Measurements from ENCODE around the gene TMEM91. TPM values are rescaled to one million over a fixed set of nuclear protein-coding genes. Genes with fewer than 3 reads are reported as not detected.
A peak's percentile ranks its signal among the peaks of the same experiment; 100 is the strongest.

The TMEM91 gene
- total and polyA plus RNA-seq, 9 of the 15 experiments (the other 6 are each of a cell fraction or from before 2014, with no cell fraction given) = 1.2 to 5.2 (median 2.7) TPM

DNA sequence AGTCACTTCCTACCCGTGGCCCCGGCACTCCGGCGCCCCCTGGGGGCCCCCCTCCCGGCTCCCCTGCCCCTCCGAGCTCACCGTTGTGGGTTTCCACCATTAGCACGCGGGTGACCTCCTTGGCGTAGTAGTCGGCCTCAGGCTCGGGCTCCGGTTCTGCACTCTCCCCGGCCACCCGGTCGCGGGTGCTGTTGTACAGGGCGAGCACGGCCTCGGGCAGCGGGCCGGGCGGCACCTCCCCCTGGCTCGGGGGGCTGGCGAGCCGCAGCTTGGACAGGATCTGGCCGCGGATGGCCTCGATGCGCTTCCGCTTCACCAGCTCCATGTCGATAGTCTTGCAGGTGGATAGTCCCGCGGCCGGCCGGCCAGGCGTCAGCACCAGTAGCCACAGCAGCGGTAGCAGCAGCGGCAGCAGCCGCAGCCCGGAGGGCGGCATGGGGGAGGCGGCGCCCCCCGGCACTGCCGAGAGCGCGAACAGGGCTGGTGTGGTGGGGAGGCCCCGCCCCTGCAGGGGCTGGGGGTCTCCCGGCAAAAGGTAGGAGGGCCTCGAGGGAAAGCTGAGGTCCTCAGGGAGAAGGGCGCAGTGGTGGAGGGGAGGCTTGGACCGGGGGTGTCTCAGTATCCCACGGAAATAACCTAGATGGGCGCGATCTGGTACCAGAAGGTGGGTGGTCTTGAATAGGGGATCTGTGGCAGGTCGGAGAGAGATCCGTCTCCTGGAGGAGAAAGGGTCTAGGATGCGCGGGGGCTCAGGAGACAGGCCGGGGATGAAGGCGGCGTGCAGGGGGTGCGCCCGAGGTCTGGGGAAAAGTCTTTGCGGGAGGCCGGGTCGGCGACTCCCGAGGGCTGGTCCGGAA lies 23.5 kb upstream of the TMEM91 start (continued):
- no peak for TF ChIP-seq ZNF175 (CRISPR knock-in tag; IDR thresholded peaks at IDR 0.05; ENCODE audit: low read depth)
- TF ChIP-seq SPI1 (IDR thresholded peaks at IDR 0.05; ENCODE audit: borderline replicate concordance, low read depth, low read length) = no peak
- no peak for TF ChIP-seq ZFPM2 (CRISPR knock-in tag; IDR thresholded peaks at IDR 0.05)
- TF ChIP-seq TCFL5 (CRISPR knock-in tag; conservative IDR thresholded peaks at IDR 0.05) = no peak
- TF ChIP-seq ZNF778 (CRISPR knock-in tag; IDR thresholded peaks at IDR 0.05) = no peak
- TF ChIP-seq, protein P1, sequence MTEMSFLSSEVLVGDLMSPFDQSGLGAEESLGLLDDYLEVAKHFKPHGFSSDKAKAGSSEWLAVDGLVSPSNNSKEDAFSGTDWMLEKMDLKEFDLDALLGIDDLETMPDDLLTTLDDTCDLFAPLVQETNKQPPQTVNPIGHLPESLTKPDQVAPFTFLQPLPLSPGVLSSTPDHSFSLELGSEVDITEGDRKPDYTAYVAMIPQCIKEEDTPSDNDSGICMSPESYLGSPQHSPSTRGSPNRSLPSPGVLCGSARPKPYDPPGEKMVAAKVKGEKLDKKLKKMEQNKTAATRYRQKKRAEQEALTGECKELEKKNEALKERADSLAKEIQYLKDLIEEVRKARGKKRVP (CRISPR knock-in tag; IDR thresholded peaks at IDR 0.05) = no peak
- TF ChIP-seq DIDO1 (tag; IDR thresholded peaks at IDR 0.05; ENCODE audit: low read depth) = no peak
- TF ChIP-seq PHF8 (IDR thresholded peaks at IDR 0.05; ENCODE audit: borderline replicate concordance, low read length) = peak; percentile 44; the same call in 1 of the 2 replicates
- TF ChIP-seq, protein P2, sequence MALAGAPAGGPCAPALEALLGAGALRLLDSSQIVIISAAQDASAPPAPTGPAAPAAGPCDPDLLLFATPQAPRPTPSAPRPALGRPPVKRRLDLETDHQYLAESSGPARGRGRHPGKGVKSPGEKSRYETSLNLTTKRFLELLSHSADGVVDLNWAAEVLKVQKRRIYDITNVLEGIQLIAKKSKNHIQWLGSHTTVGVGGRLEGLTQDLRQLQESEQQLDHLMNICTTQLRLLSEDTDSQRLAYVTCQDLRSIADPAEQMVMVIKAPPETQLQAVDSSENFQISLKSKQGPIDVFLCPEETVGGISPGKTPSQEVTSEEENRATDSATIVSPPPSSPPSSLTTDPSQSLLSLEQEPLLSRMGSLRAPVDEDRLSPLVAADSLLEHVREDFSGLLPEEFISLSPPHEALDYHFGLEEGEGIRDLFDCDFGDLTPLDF (CRISPR knock-in tag; IDR thresholded peaks at IDR 0.05) = no peak
- no peak for TF ChIP-seq ZNF197 (CRISPR knock-in tag; IDR thresholded peaks at IDR 0.05; ENCODE audit: low read depth)
- TF ChIP-seq SMAD2 (IDR thresholded peaks at IDR 0.05; ENCODE audit: low read depth, low read length) = no peak
- no peak for TF ChIP-seq ZBTB1 (CRISPR knock-in tag; IDR thresholded peaks at IDR 0.05; ENCODE audit: borderline replicate concordance, low read depth)
- TF ChIP-seq ZBTB33 (CRISPR knock-in tag; IDR thresholded peaks at IDR 0.05) = 0 out of 2 replicates have a peak, but pooled peaks have one; percentile 18
- no peak for TF ChIP-seq SLC30A9 (CRISPR knock-in tag; IDR thresholded peaks at IDR 0.05)
- TF ChIP-seq, protein P3, sequence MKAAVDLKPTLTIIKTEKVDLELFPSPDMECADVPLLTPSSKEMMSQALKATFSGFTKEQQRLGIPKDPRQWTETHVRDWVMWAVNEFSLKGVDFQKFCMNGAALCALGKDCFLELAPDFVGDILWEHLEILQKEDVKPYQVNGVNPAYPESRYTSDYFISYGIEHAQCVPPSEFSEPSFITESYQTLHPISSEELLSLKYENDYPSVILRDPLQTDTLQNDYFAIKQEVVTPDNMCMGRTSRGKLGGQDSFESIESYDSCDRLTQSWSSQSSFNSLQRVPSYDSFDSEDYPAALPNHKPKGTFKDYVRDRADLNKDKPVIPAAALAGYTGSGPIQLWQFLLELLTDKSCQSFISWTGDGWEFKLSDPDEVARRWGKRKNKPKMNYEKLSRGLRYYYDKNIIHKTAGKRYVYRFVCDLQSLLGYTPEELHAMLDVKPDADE (conservative IDR thresholded peaks at IDR 0.05; ENCODE audit: control insufficient read depth, low read depth, low read length) = peak; percentile 27; the same call in 1 of the 2 replicates
- no peak for TF ChIP-seq FOXJ2 (tag; IDR thresholded peaks at IDR 0.05)
- TF ChIP-seq, protein P4, sequence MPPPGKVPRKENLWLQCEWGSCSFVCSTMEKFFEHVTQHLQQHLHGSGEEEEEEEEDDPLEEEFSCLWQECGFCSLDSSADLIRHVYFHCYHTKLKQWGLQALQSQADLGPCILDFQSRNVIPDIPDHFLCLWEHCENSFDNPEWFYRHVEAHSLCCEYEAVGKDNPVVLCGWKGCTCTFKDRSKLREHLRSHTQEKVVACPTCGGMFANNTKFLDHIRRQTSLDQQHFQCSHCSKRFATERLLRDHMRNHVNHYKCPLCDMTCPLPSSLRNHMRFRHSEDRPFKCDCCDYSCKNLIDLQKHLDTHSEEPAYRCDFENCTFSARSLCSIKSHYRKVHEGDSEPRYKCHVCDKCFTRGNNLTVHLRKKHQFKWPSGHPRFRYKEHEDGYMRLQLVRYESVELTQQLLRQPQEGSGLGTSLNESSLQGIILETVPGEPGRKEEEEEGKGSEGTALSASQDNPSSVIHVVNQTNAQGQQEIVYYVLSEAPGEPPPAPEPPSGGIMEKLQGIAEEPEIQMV (tag; conservative IDR thresholded peaks at IDR 0.05; ENCODE audit: low read depth) = no peak
- TF ChIP-seq ELF2 (CRISPR knock-in tag; IDR thresholded peaks at IDR 0.05) = peak; percentile 57
- TF ChIP-seq PML (IDR thresholded peaks at IDR 0.05; ENCODE audit: low read length) = no peak
- TF ChIP-seq GTF2E2 (tag; IDR thresholded peaks at IDR 0.05) = 0 out of 2 replicates have a peak, but pooled peaks have one; percentile 21
- no peak for TF ChIP-seq HMG20A (CRISPR knock-in tag; conservative IDR thresholded peaks at IDR 0.05)

Data from K562 (cell line).